NCI-H146 treated with DMSO at 0.1 percent for 48 hours (cell line): ENCODE data around the gene IFNA14.
"Not testable (repeated sequence)": the region's sequence is repeated elsewhere in the genome, so short reads cannot be mapped to it uniquely, and the experiment has no call there.

ENCODE experiments used
- DNase-seq: peaks from one replicate; lab custom pipeline; 2025; ENCODE audit not compliant: unreplicated experiment; lab: John Stamatoyannopoulos, UW

Gene IFNA14

DNA sequence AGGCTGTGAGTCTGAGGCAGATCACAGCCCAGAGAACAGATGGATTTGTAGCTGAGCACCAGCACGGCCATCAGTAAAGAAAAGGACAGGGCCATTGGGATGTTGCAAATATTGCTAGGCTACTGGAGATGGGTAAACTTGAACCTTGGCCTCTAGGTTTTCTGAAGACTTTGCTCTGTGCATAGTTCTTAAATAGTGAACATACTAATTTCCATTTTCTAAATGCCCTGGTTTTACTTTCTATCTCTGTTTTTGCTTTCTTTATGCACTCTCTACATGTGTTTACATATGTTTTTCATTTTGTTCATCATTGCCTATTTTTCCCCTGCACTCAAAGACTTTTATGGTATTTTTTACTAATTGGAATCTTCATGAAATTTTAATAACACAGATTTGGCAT is 22.6 kb downstream of the IFNA14 start, which contains the start of gene IFNA16:
TSS of gene IFNA16 (minus strand) at position 101 of the 400 bp plus-strand sequence. CDS start at position 95, 6 bp downstream.
- DNase-seq, result not testable (repeated sequence)

DNA sequence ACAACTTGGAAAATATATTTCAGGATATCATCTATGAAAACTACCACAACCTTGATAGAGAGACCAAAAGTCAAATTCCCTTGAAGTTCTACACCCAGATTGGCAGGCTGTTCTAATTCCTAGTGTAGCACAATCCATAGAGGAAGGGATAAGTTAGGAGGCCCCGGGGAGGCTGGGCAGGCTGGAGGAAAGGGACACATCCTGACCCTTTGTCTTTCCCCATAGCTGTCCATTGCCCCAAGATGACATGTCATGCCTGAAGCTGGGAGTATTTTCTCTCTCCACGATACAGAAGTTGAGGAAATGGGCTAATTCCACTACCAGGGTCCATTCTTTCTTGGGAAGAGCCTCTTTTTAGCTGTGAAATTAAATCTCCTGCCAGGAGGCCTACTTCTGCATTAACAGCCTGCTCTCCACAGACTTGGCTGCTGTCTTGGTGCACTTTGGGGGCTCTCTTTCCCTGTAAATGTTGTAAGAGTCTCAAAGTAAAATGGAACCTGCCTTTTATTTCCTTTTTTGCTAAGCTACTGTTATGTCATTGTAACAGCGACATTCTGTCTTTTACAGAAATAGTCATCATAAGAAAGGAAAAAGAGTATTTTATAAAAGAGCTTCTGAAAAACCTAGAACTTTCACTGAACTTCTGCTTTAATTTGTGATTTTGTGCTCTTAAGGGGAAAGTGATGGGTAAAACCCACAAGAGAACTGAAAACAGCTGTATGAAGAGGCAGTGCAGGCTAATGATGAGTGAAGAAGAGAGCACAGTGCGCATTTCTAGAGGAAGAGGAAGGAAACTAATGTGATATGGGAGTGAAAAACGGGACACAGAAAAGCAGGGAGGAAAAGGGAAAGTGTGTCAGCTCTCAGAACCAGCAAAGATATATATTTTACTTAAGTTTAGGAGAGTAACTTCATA is 26.1 kb downstream of the IFNA14 start:
- not testable (repeated sequence) for DNase-seq

- not testable (repeated sequence) for DNase-seq
These were observed 27.6 kb downstream of the IFNA14 start for GRCh38 chr9:21212160-21212559.

DNA sequence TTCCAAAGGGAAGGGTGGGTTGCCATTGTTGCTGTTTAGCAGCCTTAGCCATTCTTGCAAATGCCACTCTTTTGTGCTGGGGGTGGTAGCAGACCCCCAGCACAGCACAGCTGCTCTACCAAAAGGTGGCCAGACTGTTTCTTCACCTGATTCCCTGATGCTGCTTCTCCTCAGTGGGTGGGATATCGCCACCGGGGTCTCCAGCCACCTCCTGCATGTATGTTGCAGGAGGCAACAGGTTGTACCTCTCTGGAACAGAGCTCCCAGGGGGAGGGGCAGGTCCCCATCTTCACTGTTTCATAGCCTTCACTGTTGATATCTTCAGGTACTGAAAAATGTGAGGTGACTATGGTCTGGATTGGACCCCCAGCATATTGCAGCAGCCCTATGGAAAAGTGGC is 29.0 kb downstream of the IFNA14 start:
- DNase-seq, result not testable (repeated sequence)

DNA sequence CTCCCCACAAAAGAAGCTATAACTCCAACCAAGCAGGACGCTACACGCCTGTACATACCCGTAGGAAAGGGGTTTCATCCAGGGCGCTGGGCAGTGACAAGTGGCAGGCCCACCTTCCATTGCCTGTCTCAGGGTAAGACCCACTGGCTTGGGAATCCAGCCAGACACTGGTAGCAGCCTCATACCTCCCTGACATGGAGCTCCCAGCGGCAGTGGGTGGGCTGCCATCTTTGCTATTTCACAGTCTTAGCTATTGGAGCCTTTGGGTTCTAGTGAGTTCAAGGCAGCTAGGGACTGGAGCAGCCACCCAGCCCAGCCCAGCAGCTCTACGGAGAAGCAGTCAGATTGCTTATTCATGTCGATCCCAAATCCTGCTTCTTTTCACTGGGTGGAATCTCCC is 29.5 kb downstream of the IFNA14 start:
- no peak for DNase-seq

- not testable (repeated sequence) for DNase-seq
These were observed 32.8 kb downstream of the IFNA14 start, which contains the start of gene IFNA10 for GRCh38 chr9:21207043-21207442. Gene IFNA10 (minus strand): TSS chr9:21207143. CDS start chr9:21207097, 46 bp downstream.

DNA sequence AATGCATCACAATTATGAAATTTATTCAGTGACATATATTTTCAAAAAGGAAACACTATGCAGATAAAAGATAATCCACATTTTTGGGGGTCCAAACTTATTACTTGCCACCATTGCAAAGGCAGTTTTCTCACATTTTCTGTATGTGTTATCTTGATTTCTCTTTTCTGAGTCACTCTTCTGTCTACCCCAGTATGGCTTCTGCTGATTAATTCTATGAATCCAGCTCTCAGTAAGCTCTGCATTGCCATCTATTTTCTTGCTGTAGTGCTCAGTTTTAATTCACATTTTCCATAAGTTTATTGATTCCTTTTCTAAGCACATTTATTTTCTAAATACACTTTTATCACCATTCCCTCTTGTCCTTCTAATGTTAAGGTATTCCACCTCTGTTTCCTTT is 34.6 kb downstream of the IFNA14 start:
- no peak for DNase-seq

DNA sequence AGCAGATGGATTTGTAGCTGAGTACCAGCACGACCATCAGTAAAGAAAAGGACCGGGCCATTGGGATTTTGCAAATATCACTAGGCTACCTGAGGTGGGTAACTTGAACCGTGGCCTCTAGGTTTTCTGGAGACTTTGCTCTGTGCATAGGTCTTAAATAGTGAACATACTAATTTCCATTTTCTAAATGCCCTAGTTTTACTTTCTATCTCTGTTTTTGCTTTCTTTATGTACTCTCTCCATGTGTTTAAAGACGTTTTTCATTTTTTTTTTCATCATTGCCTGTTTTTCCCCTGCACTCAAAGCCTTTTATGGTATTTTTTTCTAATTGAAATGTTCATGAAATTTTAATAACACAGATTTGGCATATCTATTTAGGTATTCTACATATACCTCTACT is 37.7 kb downstream of the IFNA14 start, which contains the start of gene IFNA7:
TSS of gene IFNA7 (minus strand) at position 101 of the 400 bp plus-strand sequence. CDS start at position 61, 40 bp downstream.
- DNase-seq, result not testable (repeated sequence)

DNA sequence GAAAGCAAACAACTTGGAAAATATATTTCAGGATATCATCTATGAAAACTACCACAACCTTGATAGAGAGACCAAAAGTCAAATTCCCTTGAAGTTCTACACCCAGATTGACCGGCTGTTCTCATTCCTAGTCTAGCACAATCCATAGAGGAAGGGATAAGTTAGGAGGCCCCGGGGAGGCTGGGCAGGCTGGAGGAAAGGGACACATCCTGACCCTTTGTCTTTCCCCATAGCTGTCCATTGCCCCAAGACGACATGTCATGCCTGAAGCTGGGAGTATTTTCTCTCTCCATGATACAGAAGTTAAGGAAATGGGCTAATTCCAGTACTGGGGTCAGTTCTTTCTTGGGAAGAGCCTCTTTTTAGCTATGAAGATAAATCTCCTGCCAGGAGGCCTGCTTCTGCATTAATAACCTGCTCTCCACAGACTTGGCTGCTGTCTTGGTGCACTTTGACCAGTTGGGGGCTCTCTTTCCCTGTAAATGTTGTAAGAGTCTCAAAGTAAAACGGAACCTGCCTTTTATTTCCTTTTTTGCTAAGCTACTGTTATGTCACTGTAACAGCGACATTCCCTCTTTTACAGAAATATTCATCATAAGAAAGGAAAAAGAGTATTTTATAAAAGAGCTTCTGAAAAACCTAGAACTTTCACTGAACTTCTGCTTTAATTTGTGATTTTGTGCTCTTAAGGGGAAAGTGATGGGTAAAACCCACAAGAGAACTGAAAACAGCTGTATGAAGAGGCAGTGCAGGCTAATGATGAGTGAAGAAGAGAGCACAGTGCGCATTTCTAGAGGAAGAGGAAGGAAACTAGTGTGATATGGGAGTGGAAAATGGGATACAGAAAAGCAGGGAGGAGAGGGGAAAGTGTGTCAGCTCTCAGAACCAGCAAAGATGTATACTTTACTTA is 44.7 kb downstream of the IFNA14 start:
- not testable (repeated sequence) for DNase-seq
